ENCODE measurements around the gene SLC10A3. TPM values are rescaled to one million over a fixed set of nuclear protein-coding genes. Genes with fewer than 3 reads are reported as not detected.
A peak's percentile ranks its signal among the peaks of the same experiment; 100 is the strongest.
"Not testable (repeated sequence)": the region's sequence is repeated elsewhere in the genome, so short reads cannot be mapped to it uniquely, and the experiment has no call there.

The SLC10A3 gene
- total RNA-seq, 1 donor from 2014 or later, result 32.2 TPM

DNA sequence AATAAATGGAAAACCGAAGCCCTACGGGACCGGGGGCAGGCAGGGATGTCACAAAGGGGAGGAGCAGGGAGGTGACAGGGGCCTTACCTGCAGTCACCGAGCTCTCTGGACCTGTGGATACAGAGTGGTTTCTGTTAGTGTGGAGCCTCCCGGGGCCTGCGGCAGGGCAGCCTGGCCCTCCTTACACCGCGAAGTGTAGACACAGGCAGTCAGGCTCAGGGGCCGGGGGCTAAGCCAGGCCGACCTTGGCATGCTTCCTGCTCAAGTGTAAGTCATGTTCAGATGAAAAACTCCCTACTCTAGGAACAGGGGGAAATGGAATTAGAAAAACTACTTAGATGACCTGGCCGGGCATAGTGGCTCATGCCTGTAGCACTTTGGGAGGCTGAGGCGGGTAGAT, 21.3 kb upstream of the SLC10A3 start:
- no peak for DNase-seq (ENCODE audit: low spot score)

DNA sequence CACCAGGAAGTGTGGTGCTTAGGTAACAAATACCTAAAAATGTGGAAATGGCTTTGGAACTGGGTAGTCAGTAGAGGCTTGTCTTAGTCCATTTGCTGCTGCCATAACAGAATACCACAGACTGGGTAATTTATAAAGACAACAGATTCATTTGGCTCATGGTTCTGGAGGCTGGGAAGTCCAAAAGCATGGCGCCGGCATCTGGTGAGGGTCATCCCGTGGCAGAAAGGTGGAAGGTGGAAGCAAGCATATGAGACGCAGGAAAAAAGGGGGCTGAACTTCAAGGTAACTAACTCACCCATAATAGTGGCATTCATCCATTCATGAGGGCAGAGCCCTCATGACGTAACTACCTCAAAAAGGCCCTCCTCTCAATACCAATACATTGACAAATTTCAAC, 19.0 kb upstream of the SLC10A3 start:
- no peak for DNase-seq (ENCODE audit: low spot score)

DNA sequence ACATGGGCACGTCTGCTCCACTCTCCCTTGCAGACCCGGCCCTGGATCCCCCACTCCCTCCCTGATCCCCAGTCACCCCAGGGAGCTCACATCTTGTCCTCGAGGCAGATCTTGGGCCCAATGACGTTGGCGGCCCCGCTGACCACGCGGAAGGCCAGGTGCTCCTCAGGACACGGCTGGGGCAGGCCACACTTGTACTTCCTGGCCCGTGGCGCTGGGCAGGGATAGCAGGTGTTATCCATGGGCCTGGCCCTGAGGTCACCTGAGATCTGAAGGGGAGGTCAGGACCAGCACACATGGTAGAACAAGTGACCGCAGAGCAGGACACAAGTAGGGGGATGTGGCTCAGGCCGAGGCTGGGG, 17.9 kb upstream of the SLC10A3 start:
- no peak for DNase-seq (ENCODE audit: low spot score)

DNA sequence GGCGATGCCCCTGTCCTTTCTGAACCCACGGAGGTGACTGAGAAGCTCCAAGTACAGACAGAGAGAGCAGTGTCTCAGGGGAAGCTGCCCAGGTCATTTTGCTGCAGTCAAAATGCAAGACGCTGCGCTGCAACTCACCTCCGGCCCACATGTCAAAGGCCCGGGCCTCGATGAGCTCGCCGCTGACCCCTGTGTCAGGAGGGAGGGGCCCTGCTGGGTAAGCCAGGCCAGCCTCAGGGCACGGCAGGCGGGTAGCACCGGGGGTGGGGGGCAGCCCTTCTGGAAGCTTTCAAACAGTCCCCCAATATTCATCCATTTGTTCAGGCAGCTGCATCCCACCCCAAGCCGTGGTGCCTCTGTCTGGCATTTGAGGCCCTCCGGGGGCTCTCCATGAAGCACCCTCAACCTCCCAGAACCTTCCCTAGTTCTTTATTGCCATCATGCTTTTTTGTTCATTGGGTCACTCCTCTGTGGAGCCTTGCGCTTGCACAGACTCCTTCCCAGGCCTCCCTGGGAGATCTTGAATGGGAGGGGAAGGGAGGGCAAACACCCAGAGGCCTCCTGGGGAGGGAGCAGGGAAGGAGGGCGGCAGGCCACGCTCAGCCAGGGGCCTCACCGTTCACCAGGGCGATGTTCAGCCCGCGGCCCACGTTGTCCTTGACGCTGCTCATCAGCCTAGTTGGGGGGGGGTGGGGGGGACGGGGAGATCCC, 17.4 kb upstream of the SLC10A3 start:
- no peak for DNase-seq (ENCODE audit: low spot score)

DNA sequence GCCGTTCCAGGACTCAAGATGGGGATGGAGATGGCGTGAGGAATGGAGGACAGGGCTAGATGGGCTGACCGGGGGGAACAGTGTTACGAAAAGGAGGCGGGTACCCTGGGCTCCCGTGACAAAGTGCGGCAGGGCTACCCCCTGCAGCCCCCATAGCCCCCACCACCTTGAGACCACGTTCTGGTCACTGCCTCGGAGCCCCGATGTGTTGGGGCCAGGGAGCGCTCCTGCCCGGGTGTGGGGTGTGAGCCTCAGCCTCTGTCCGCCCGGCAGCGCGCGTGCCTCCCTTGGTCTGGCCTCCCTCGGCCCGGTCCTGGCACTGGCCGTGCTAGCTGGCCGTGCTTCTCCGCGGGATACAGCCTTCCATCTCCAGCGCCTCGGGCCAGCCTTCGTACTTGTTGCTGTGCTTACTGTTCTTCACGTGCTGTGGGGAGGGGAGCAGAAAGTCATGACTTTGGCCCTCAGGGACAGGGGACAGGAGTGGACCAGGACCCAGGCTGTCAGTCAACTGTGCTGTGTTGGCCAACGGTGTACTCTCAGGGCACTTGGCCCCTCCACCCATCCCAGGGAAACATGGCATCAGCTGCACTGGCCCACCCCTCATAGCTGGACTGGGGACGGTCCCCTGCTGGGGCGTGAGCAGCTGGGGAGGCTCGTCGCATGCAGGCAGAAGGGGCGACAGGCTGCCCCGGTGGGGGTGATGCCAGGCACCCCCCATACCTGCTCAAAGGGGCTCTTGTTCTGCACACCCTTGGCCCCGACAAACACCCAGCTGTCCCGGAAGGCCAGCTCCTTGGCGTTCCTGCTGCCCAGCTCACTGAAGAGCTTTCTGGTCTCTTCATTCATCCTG, 16.3 kb upstream of the SLC10A3 start:
- DNase-seq (ENCODE audit: low spot score), result no peak

DNA sequence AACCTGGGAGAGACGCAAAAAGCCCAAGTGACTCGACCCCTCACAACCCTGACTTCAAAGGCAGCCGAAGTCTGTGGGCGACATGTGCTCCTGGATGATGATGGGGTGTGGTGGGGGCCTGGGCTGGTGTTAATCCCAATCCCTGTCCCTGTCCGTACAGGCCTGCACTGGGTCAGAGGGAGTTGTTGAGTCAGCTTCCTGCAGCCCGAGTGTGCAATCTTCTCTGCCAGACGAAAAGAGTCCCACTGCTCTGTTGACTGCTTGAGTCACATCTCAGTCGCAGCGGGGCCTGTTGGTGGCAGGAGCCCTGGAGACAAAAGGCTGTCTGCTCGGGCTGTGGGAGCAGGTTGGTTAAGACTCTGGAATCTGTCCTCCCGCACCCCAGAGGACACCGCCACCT, 15.3 kb upstream of the SLC10A3 start:
- DNase-seq (ENCODE audit: low spot score), result no peak

GRCh38 chrX:154502989-154503388, 12.6 kb upstream of the SLC10A3 start:
- no peak for DNase-seq (ENCODE audit: low spot score)

DNA sequence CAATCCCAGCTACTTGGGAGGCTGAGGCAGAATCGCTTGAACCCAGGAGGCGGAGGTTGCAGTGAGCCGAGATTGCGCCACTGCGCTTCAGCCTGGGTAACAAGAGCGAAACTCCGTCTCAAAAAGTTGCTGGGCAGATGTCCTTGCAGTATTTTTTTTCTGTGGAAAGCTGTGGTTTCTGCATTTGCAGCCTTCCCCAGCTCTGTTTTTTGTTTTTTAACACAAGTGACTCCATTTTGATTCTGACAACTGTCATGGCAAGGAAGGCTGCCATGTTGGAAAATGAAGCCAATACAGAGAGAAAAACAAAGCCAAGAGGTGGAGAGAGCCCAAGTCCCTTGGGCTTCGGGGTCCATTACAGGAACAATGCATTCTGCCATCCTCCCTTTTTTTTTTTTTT, 11.7 kb upstream of the SLC10A3 start:
- no peak for DNase-seq (ENCODE audit: low spot score)

DNA sequence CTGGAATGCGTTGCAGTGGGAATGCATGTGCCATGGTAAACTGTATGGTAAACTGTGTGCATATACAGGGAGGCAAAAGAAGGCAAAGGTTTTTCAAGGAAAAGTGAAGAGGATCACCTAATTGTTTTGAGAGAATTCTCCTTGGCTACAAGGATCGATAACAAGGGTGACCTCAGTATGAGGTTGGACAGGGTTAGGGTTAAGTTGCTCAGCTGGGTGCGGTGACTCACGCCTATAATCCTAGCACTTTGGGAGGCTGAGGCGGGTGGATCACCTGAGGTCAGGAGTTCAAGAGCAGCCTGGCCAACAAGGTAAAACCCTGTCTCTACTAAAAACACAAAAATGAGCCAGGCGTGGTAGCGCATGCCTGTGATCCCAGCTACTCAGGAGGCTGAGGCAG, 11.0 kb upstream of the SLC10A3 start:
- not testable (repeated sequence) for DNase-seq (ENCODE audit: low spot score)

- not testable (repeated sequence) for DNase-seq (ENCODE audit: low spot score)
Observed at GRCh38 chrX:154496591-154497137, 6.2 kb upstream of the SLC10A3 start.

DNA sequence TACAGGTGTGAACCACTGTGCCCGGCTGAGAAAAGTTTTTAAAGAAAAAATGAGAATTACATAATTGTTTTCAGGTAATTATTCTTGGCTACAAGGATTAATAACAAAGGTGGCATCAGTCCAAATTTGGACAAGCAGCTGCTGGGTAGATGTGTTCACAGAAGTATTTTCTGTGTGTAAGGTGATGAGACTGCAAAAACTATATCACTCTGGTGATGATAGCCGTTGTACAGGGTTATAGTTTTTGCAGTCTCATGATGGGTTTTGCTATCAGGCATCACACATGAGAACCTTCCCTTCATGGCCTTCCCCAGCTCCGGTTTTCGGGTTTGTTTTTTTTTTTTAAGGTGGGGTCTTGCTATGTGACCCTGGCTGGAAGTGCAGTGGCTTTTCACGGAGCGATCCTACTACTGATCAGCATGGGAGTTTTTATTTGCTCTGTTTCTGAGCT, 5.1 kb upstream of the SLC10A3 start:
- no peak for DNase-seq (ENCODE audit: low spot score)

GRCh38 chrX:154494715-154495114, 4.3 kb upstream of the SLC10A3 start:
- no peak for DNase-seq (ENCODE audit: low spot score)

GRCh38 chrX:154490021-154490413, 412 bp downstream of the SLC10A3 start:
- DNase-seq (ENCODE audit: low spot score), result no peak

DNA sequence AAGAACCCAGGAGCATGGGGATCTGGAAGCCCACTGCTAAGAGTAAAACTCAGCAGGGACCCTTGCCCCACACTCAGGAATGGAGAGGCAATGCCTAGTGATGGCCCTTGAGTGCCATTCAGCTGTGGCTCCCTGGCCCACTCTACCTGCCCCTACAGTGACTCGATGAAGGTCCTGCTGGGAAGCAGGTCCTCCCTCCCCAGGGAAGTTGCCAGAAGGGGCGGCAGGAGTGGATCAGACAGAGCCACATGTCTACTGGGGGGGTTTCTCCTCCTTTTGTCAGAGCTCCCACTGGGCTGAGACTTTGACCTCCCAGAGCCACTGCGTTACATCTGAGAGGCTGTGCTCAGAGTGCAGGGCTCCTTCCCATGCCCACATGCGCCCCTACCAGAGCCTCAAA, 1.2 kb downstream of the SLC10A3 start:
- no peak for DNase-seq (ENCODE audit: low spot score)

GRCh38 chrX:154488336-154489075, 1.9 kb downstream of the SLC10A3 start:
- DNase-seq (ENCODE audit: low spot score), result no peak

DNA sequence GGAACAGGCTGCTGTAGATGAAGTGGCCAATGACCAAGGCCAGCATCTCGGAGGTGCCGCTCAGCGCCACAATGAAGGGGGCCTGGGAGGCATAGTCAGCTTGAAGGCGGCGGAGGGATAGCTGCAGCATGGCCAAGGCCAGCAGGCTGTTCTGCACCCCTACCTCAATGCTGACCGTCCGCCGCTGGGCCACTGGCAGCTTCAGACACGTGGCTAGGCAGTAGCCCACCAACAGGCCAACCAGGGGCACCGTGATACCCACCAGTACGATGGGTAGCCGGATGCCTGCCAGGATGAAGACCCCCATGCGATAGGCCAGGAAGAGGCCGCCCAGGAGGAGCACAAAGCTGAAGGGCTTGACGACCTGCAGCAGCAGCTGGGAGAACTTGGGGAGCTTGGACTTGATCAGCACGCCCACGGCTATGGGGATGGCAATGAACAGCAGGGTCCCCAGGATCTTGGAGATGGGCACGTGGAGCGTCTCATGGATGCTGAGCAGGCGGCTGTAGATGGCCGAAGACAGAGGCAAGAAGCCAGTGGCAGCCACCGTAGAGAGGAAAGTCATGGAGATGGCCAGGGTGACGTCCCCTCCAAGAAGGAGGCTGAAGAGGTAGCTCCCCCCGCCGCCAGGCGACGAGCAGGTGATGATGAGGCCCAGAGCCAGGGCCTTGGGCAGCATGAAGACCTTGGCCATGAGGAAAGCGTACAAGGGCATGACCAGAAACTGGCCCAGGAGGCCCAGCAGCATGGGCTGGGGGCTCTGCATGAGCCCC, 2.7 kb downstream of the SLC10A3 start:
- DNase-seq (ENCODE audit: low spot score), result no peak

DNA sequence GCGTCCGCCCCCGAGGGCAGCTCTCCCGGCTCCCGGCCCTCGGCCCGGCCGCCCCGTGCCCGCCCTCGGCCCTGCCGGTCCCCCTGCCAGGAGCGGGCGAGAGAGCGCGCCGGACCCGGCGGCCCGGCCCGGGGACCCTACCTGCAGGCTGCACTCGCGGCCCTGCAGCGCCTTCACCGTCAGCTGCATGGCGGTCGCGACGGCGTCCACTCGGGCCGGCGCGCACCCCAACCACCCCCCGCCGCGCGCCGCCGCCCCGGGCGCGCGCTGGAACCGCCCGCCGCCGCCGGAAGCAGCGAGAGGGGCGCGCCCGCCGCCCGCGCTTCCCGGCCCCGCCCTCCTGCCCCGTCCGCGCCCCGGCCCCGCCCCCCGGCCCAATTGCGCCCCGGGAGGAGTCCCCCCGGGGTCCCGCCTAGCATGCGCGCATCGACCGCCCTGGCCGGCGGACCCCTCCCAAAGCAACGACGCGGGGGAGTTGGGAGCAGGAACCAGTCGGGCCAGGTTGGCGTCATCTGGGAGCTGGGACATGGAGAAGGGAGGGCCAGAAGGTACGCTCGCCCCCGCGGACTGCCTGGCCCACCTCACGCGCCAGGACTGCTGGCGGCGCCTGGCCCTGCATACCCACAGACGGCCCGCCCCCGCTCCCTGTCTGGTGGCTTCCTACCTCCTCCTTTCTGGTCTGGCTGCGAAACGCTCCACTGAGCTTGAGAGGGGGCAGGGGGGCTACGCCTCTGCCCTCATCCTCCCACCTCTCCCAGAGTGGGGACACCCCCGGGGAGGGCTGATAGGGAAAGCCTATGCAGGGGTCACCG, 3.8 kb downstream of the SLC10A3 start, which contains the start of gene UBL4A:
UBL4A (minus strand) TSS at position 220 of the 812 bp plus-strand sequence; CDS start at position 189, 31 bp downstream.
- DNase-seq (ENCODE audit: low spot score), result peak; percentile 41

GRCh38 chrX:154486052-154486395, 4.4 kb downstream of the SLC10A3 start:
- DNase-seq (ENCODE audit: low spot score), result no peak

GRCh38 chrX:154485150-154486051, 5.0 kb downstream of the SLC10A3 start:
- no peak for DNase-seq (ENCODE audit: low spot score)
